NCI-H2081 (cell line): ENCODE data around the gene COL26A1.
A peak's percentile ranks its signal among the peaks of the same experiment; 100 is the strongest.

Source experiments
- DNase-seq, 2 experiments: peaks; one replicate each; lab custom pipeline; 2025; lab: John Stamatoyannopoulos, UW

The COL26A1 gene

GRCh38 chr7:101373812-101374614 is 11.3 kb downstream of the COL26A1 start:
- no peak for DNase-seq

- no peak for DNase-seq
Measured at GRCh38 chr7:101374990-101375389, 12.3 kb downstream of the COL26A1 start.

DNA sequence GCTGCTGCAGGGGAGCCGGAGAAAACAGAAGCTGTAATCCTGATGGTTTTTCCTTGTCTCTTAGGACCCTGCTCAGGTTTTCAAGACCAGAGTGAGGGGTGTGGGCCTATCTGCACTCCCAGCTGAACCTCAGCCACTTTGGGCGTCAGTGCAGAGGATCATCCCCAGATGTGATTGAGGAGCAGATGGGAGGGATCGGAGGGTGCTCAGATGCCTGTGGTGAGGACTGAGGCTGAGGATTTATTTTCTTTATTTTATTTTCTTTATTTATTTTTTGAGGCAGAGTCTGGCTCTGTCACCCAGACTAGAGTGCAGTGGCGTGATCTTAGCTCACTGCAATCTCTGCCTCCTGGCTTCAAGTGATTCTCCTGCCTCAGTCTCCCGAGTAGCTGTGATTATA is 13.9 kb downstream of the COL26A1 start:
- DNase-seq: no peak

GRCh38 chr7:101377189-101377736 is 14.6 kb downstream of the COL26A1 start:
- no peak for DNase-seq

- DNase-seq: no peak
Measured at GRCh38 chr7:101378751-101379174, 16.1 kb downstream of the COL26A1 start.

GRCh38 chr7:101379302-101379701 is 16.6 kb downstream of the COL26A1 start:
- DNase-seq: no peak

DNA sequence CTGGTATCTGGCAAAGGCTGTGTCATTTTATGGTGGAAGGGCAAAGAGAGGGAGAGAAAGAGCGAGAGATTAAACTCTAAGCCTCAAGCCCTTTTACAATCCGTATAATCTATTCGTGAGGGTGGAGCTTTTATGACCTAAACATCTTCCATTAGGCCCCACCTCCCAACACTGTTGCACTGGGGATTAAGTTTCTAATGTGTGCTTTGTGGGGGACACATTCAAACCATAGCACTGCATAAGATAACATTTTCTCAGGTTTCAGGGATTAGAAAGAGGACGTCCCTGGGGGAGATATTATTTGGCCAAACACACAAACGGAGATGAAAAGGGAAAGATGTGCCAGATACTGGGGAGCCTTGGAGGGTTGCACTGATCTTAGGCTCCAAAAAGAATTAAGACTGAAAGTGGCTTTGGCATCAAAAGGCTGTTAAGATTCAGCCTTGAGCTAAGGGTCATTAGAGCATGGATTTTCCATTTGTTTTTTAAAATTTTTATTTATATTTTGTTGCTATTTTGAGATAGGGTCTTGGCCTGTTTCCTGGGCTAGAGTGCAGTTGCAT is 19.0 kb downstream of the COL26A1 start:
- no peak for DNase-seq

DNA sequence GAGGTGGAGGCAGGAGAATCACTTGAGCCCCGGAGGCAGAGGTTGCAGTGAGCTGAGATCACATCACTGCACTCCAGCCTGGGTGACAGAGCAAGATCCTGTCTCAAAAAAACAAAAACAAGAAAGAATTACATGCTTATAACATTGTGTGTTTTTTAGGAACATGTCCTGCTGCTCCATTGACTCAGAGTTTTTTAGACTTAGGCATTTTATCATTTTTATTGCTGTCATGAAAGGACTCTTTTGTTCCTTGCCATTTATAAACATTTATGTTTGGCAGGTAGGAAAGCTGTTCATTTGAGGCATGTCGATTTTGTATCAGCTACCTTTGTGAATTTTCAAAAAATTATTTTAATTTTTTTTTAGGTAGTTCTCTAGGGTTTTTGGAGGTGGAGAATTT is 20.3 kb downstream of the COL26A1 start:
- DNase-seq: no peak

- no peak for DNase-seq
Measured at GRCh38 chr7:101386177-101386557, 23.5 kb downstream of the COL26A1 start.

DNA sequence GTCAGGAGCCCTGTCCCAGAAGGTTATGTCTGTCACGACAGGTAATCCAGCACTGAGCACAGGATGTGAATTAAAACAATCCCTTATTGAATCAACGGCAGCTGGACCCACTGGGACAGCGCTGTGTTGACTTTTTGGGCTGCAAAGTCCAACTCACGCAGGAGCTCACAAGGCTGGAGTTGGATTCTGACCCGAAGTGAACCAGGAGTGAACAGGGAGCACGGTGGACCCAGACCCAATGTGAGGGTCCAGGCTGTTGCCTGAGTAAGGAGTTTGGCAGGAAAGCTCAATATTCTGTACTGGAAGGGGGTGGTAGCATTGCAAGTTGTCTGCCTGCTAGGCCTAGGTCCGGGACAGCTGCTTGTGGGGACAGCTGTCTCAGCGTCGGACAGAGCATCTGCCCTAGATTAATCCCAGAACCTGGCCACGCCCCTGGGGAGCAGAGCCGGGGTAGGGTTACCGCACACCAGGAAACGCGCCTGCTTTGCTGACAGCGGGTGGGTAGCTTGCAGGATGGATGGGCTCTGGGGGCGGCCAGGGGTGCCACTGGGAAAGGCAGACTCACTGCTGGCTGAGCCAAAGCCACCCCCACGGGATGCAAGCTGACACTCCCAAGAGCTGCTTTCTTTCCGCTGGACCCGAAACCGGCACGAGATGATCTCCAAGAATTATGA is 24.0 kb downstream of the COL26A1 start:
- peak; percentile 53 to 61 for DNase-seq

DNA sequence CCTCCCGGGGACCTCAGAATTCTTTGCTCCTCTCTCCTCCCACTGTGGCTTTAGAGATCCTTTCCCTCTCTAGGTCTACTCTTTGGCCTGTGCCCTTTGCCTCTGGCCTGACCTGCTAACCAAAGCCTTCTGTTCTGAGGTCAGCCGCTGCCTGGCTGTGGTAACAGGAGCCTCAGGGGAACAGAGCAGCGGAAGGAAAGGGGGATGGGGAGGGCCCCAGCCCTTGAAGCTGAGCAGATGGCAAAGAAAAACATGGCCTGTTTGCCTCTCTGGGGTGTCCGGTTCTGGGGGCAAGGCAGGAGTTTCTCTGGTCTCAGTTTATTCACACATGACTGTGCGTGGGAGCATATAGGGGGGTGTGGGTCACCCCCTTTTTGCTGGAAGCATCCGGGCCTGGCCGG is 28.2 kb downstream of the COL26A1 start:
- no peak for DNase-seq

DNA sequence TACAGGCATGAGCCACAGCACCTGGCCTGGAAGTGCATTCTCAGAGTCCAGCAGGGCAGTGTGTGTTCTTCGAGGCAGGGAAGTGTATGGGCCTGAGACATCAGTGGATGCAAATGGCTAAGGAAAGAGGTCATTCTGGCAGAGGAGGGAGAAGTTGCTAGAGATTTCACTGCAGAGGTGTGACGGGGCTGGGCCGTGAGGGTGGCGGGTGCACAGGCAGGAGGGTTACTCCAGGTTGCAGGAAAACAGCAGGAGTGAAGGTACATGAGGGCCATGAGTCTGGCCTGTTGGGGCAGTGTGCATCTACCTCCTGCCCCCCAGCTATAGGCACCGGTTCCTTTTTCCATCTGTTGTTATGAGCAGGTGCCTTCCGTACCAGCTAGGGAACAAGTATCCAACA is 29.3 kb downstream of the COL26A1 start:
- DNase-seq: no peak

- no peak for DNase-seq
Measured at GRCh38 chr7:101393865-101394264, 31.2 kb downstream of the COL26A1 start.

GRCh38 chr7:101395376-101395775 is 32.7 kb downstream of the COL26A1 start:
- DNase-seq: no peak

DNA sequence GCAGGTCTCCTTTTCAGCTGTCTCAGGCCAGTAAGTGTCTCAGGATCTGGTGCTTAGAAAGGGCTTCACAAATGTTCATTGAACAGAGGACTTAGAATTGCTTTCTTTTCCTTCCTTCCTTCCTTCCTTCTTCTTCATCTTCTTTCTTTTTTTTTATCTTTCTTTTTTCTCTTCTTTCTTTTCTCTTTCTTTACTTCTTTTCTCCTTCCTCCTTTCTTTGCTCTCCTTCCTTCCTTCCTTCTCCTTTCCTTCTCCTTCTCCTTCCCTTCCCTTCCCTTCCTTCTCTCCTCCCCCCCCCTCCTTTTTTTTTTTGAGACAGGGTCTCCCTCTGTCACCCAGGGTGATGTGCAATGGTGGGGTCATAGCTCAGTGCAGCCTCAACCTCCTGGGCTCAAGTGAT is 34.6 kb downstream of the COL26A1 start:
- DNase-seq: no peak

- DNase-seq: no peak
Measured at GRCh38 chr7:101397770-101398324, 35.2 kb downstream of the COL26A1 start.

DNA sequence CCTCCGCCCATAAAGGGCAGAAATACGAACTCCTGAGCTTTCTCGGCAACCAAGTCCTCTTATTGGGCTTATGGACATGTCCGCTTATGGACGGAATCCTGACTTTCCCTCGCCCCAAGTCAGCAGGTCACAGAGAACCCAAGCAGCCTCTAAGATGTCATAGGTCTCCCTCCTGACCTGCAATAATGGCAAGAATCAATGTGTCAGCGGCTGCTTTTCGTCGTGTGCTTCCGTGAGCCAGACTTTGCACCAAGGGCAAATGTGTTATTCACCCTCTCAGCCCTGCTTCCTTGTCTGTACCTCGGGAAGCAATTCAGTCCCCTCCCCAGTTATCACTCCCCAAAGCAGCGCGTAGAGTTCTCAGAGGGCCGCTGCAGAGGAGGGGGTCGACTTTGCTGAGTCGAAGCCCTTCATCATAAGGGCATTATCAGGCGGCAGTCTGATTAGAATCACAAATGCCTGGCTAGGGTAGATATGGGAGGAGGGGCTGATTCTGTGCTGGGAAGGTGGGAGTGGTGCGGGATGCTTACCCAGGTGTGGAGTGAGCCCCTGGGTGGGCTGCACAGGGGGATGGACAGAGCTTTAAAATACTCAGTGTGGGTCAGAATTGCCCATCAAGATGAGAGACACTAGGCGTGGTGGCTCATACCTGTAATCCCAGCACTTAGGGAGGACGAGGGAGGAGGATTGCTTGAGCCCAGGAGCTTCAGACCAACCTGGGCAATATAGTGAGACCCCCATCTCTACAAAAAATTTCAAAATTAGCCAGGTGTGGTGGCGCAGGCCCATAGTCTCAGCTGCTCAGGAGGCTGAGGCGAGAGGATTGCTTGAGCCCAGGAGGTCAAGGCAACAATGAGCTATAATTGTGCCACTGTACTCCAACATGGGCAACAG is 36.0 kb downstream of the COL26A1 start:
- no peak for DNase-seq

DNA sequence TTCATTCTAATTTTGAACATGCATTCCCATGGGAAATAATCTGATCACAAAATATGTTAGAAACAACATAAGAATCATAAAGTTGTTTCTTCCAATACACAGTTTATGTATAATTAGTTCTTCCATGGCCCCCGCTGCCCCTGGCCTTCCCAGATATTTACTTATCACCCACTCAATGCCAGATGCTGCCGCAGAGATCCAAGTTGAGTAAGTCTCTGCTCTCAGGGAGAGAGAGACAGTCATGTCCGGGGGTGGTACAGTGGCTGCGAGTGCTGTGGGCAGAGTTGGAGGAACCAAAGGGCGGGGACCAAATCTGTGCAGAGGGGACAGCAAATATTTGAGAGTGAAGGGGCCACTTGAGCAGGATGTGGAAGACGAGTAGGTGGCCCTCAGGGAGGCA is 37.1 kb downstream of the COL26A1 start:
- DNase-seq: no peak

GRCh38 chr7:101400751-101401150 is 38.1 kb downstream of the COL26A1 start:
- no peak for DNase-seq

DNA sequence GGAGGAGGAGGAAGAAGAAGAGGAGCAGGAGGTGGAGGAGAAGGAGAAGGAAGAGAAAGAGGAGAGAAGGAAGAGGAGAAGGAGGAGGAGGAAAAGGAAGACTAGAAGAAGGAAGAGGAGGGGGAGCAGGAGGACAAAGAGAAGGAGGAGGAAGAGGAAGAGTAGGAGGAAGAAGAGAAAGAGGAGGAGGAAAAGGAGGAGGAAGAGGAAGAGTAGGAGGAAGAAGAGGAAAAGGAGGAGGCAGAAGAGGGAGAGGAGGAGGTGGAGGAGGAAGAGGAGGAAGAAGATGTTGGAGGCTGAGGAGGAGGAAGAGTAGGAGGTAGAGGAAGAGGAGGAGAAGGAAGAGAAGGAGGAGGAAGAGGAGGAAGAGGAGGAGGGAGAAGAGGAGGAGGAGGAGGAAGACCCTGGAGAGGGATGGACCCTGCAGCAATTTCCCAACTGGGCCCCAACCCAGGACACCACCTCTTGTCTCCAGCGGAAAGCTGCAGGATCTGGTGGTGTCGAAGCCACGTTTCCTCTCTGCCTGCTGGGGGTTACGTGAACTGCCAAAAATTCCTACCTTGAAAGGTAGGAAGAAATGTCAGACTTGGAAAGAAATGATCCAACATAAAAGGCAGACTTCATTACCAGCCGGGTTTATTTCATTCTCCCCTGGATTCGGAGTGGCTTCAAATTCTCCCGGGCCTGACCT is 38.9 kb downstream of the COL26A1 start:
- DNase-seq: no peak
